Lung (tissue), 12 donors: Measurements from ENCODE around the gene RPS6KL1. TPM values are rescaled to one million over a fixed set of nuclear protein-coding genes. Genes with fewer than 3 reads are reported as not detected.
A peak's percentile ranks its signal among the peaks of the same experiment; 100 is the strongest.

Experiments
- ATAC-seq: fragments of 200-7000 bp; cut with Tn5 transposase; one replicate; pipeline ENCODE4 v1.9.1; 2020; ENCODE audit warnings: moderate number of reproducible peaks; ENCODE audit not compliant: insufficient read depth, low FRiP score
- DNase-seq, 3 donors: peaks; one replicate each; pipeline ENCODE4 v3.0.0-alpha.2; 2013 to 2017
- H3K27ac ChIP-seq, 2 donors: one replicate each; pipeline ENCODE4 v1.5.1; 2013; ENCODE audit warnings: mild to moderate bottlenecking in 2 of 2, moderate library complexity in 2 of 2, control low read depth in 1 of 2, inconsistent platforms in 1 of 2, low read depth in 1 of 2, low read length in 1 of 2
- H3K27me3 ChIP-seq, 3 donors: one replicate each; pipeline ENCODE4 v1.5.1; 2013; ENCODE audit warnings: low read length in 2 of 3; ENCODE audit not compliant: control insufficient read depth in 3 of 3, insufficient read depth in 3 of 3
- H3K36me3 ChIP-seq, 4 donors: one replicate each; pipeline ENCODE4 v1.5.1; 2013; ENCODE audit warnings: low read length in 4 of 4, mild to moderate bottlenecking in 1 of 4, moderate library complexity in 1 of 4; ENCODE audit not compliant: control insufficient read depth in 4 of 4, insufficient read depth in 4 of 4
- H3K4me1 ChIP-seq, 5 donors: one replicate each; pipeline ENCODE4 v1.5.1; 2013; ENCODE audit warnings: low read length in 5 of 5, mild to moderate bottlenecking in 2 of 5, moderate library complexity in 1 of 5; ENCODE audit not compliant: control insufficient read depth in 5 of 5, insufficient read depth in 5 of 5
- H3K4me3 ChIP-seq: one replicate; pipeline ENCODE4 v1.5.1; 2013; ENCODE audit warnings: mild to moderate bottlenecking, control low read depth, moderate library complexity
- H3K9ac ChIP-seq, 2 donors: one replicate each; pipeline ENCODE4 v1.5.1; 2013; ENCODE audit warnings: low read length in 2 of 2, control low read depth in 1 of 2; ENCODE audit not compliant: insufficient read depth in 1 of 2
- H3K9me3 ChIP-seq, 4 donors: one replicate each; pipeline ENCODE4 v1.5.1; 2013; ENCODE audit warnings: low read length in 3 of 4, mild to moderate bottlenecking in 1 of 4, moderate library complexity in 1 of 4; ENCODE audit not compliant: control insufficient read depth in 4 of 4, insufficient read depth in 3 of 4
- CTCF ChIP-seq: IDR thresholded peaks from 2 replicates; pipeline ENCODE4 v1.5.1; 2012; ENCODE audit warnings: mild to moderate bottlenecking; ENCODE audit errors: control extremely low read depth, extremely low read depth
- WGBS, 2 donors: extraction: QIAGEN DNeasy Blood & Tissue Kit; methylation state at CpG; one replicate each; pipeline ENCODE4 v1.1.7; 2013; 5-methylcytosine and 5-hydroxymethylcytosine counted together
- polyA plus RNA-seq, 2 donors: library from polyadenylated mRNA; stranded (reverse); fragments of 200-250 nt; gene quantifications; one replicate each; pipeline ENCODE4 v1.2.1, GENCODE V29; 2013
- total RNA-seq, 2 donors: library from RNA; depleted of rRNA in 1 of 2; stranded (reverse); fragments of >200 nt in 1 of 2; gene quantifications; one replicate each; pipeline ENCODE4 v1.2.1, GENCODE V29; 2014 to 2021
- donor health status: control.
- donor health status: control.
- donor health status: Bipolar disorder and iron deficiency.
- donor health status: healthy.
- donor health status: DM: yes; HTN: yes; CAD: no.

RPS6KL1 gene
- total and polyA plus RNA-seq, 4 donors = 2.2 to 13.0 (median 4.3) TPM

GRCh38 chr14:74921987-74922751 lies 891 bp downstream of the RPS6KL1 start:
- DNase-seq (no peak), ATAC-seq (no peak)
- Histone ChIP-seq H3K36me3 (no peaks in the 10 kb centered on the region), H3K27me3 (peaks cover 0 to 8% (median 5%) of the 10 kb centered on the region in 3 donors), H3K9ac (no peak overlapping the region), H3K4me3 (peak overlapping the region; percentile 64), H3K9me3 (no peaks in the 10 kb centered on the region), H3K4me1 (peaks cover 0 to 12% (median 0%) of the 10 kb centered on the region in 5 donors), H3K27ac (no peak overlapping the region)
- 83 to 87% methylated on average over 19 of the region's 19 CpGs for WGBS, 2 donors
- no peak for TF ChIP-seq CTCF

- ATAC-seq = no peak
- no peak for TF ChIP-seq CTCF
- no peak for DNase-seq
- 90 to 95% methylated on average over 19 of the region's 19 CpGs for WGBS, 2 donors
- H3K9me3 ChIP-seq = no peaks in the 10 kb centered on the region
- no peaks in the 10 kb centered on the region for H3K36me3 ChIP-seq
- peaks cover 0 to 8% (median 5%) of the 10 kb centered on the region in 3 donors for H3K27me3 ChIP-seq
- H3K4me1 ChIP-seq = peaks cover 0 to 18% (median 5%) of the 10 kb centered on the region in 5 donors
- no peak overlapping the region for H3K27ac ChIP-seq
- H3K4me3 ChIP-seq = no peak overlapping the region
- H3K9ac ChIP-seq = no peak overlapping the region
Measured at GRCh38 chr14:74921053-74921620, 1.9 kb downstream of the RPS6KL1 start.

GRCh38 chr14:74920281-74920680 lies 2.8 kb downstream of the RPS6KL1 start:
- DNase-seq (no peak), ATAC-seq (no peak)
- Histone ChIP-seq H3K4me1 (peaks cover 0 to 21% (median 5%) of the 10 kb centered on the region in 5 donors), H3K4me3 (no peak overlapping the region), H3K27ac (no peak overlapping the region), H3K9me3 (no peaks in the 10 kb centered on the region), H3K27me3 (peaks cover 0 to 8% (median 5%) of the 10 kb centered on the region in 3 donors), H3K9ac (no peak overlapping the region), H3K36me3 (no peaks in the 10 kb centered on the region)
- WGBS, 2 donors = 91 to 97% methylated on average over 4 of the region's 4 CpGs
- TF ChIP-seq CTCF = no peak
